ENCODE measurements around the gene RNF212.
A peak's percentile ranks its signal among the peaks of the same experiment; 100 is the strongest.
"Not testable (repeated sequence)": the region's sequence is repeated elsewhere in the genome, so short reads cannot be mapped to it uniquely, and the experiment has no call there.

RNF212 gene

GRCh38 chr4:1055721-1056590 lies 57.4 kb downstream of the RNF212 start:
- Histone ChIP-seq H3K27ac (no peak overlapping the region), H3K9me3 (ENCODE audit: low read depth, low read length) (no peaks in the 10 kb centered on the region), H3K9ac (ENCODE audit: insufficient read length) (no peak overlapping the region), H3K36me3 (ENCODE audit: insufficient read depth, low read length) (no peaks in the 10 kb centered on the region), H3K4me3 (no peak overlapping the region)
- no peak for DNase-seq (ENCODE audit: low read depth, low spot score)
- no peak for TF ChIP-seq FOXP2 (optimal IDR thresholded peaks at IDR 0.05; ENCODE audit: control extremely low read depth, extremely low read length, insufficient read depth)
- no peak for TF ChIP-seq POLR2AphosphoS5 (IDR thresholded peaks at IDR 0.05; ENCODE audit: borderline replicate concordance, low read depth, low read length)
- no peak for TF ChIP-seq EZH2 (IDR thresholded peaks at IDR 0.05)

- H3K27ac ChIP-seq; H3K36me3 ChIP-seq (ENCODE audit: insufficient read depth, low read length); H3K4me3 ChIP-seq; DNase-seq (ENCODE audit: low read depth, low spot score); H3K9ac ChIP-seq (ENCODE audit: insufficient read length); H3K9me3 ChIP-seq (ENCODE audit: low read depth, low read length): not testable (repeated sequence)
Observed at GRCh38 chr4:1055243-1055701, 58.1 kb downstream of the RNF212 start.

GRCh38 chr4:1054696-1055242 lies 58.6 kb downstream of the RNF212 start:
- H3K27ac ChIP-seq; DNase-seq (ENCODE audit: low read depth, low spot score); H3K36me3 ChIP-seq (ENCODE audit: insufficient read depth, low read length); H3K9me3 ChIP-seq (ENCODE audit: low read depth, low read length); H3K4me3 ChIP-seq; H3K9ac ChIP-seq (ENCODE audit: insufficient read length): not testable (repeated sequence)

DNA sequence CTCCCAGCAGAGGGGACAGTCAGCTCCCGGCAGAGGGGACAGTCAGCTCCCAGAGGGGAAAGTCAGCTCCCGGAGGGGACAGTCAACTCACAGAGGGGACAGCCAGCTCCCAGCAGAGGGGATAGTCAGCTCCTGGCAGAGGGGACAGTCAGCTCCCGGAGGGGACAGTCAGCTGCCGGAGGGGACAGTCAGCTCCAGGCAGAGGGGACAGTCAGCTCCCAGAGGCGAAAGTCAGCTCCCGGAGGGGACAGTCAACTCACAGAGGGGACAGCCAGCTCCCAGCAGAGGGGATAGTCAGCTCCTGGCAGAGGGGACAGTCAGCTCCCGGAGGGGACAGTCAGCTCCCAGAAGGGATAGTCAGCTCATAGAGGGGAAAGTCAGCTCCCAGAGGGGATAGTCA lies 59.5 kb downstream of the RNF212 start:
- H3K27ac ChIP-seq; H3K9ac ChIP-seq (ENCODE audit: insufficient read length); H3K36me3 ChIP-seq (ENCODE audit: insufficient read depth, low read length); H3K4me3 ChIP-seq; H3K9me3 ChIP-seq (ENCODE audit: low read depth, low read length); DNase-seq (ENCODE audit: low read depth, low spot score): not testable (repeated sequence)

GRCh38 chr4:1053080-1053661 lies 60.2 kb downstream of the RNF212 start:
- peak overlapping the region; percentile 51; the same call in 1 of the 2 replicates for H3K4me3 ChIP-seq
- H3K9ac ChIP-seq (ENCODE audit: insufficient read length) = no peak overlapping the region
- H3K27ac ChIP-seq = no peak overlapping the region
- no peak for DNase-seq (ENCODE audit: low read depth, low spot score)
- no peaks in the 10 kb centered on the region for H3K36me3 ChIP-seq (ENCODE audit: insufficient read depth, low read length)
- TF ChIP-seq POLR2AphosphoS5 (IDR thresholded peaks at IDR 0.05; ENCODE audit: borderline replicate concordance, low read depth, low read length) (no peak), EZH2 (IDR thresholded peaks at IDR 0.05) (no peak), FOXP2 (optimal IDR thresholded peaks at IDR 0.05; ENCODE audit: control extremely low read depth, extremely low read length, insufficient read depth) (no peak)
- H3K9me3 ChIP-seq (ENCODE audit: low read depth, low read length) = no peaks in the 10 kb centered on the region

DNA sequence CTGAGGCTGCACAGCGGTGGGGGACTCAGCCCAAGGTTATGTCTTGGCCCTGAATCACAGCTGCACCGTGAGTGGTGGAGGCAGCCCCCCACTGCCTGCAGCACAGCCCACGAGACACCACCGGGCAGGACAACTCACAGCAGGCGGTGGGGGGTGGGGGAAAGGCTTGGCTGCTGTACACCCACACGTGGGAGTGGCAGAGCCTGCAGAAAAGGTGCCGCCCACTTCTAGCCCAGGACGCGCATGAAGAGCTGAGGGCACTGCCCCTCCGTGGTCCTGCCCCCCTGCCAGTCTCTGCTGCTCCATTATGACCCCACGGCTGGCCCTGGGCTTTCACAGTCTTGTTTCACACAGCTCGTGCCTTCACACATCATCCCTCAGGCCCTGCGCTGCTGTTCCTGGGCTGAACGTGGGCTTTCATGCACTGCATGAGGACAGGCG lies 61.1 kb downstream of the RNF212 start:
- Histone ChIP-seq H3K9ac (ENCODE audit: insufficient read length) (no peak overlapping the region), H3K4me3 (no peak overlapping the region), H3K27ac (no peak overlapping the region), H3K9me3 (ENCODE audit: low read depth, low read length) (no peaks in the 10 kb centered on the region), H3K36me3 (ENCODE audit: insufficient read depth, low read length) (no peaks in the 10 kb centered on the region)
- DNase-seq (ENCODE audit: low read depth, low spot score) = no peak
- TF ChIP-seq FOXP2 (optimal IDR thresholded peaks at IDR 0.05; ENCODE audit: control extremely low read depth, extremely low read length, insufficient read depth) (no peak), POLR2AphosphoS5 (IDR thresholded peaks at IDR 0.05; ENCODE audit: borderline replicate concordance, low read depth, low read length) (no peak), EZH2 (IDR thresholded peaks at IDR 0.05) (no peak)

DNA sequence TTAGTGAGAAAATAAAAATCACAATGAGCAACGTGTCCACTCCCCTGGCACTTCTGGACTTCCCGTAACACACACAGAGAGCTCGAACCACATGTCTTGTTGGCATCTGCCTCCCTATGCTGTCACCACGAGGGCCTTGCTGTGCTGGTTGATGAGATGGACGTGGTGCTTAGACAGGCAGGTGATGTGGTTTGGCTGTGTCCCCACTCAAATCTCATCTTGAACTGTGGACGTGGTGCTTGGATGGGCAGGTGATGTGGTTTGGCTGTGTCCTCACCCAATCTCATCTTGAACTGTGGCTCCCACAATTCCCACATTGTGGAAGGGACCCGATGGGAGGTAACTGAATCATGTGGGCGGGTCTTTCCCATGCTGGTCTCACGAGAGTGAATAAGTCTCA lies 61.9 kb downstream of the RNF212 start:
- Histone ChIP-seq H3K4me3 (no peak overlapping the region), H3K27ac (no peak overlapping the region), H3K9ac (ENCODE audit: insufficient read length) (no peak overlapping the region), H3K9me3 (ENCODE audit: low read depth, low read length) (no peaks in the 10 kb centered on the region), H3K36me3 (ENCODE audit: insufficient read depth, low read length) (no peaks in the 10 kb centered on the region)
- TF ChIP-seq POLR2AphosphoS5 (IDR thresholded peaks at IDR 0.05; ENCODE audit: borderline replicate concordance, low read depth, low read length) (no peak), FOXP2 (optimal IDR thresholded peaks at IDR 0.05; ENCODE audit: control extremely low read depth, extremely low read length, insufficient read depth) (no peak), EZH2 (IDR thresholded peaks at IDR 0.05) (no peak)
- no peak for DNase-seq (ENCODE audit: low read depth, low spot score)

GRCh38 chr4:1050486-1051213 lies 62.7 kb downstream of the RNF212 start:
- Histone ChIP-seq H3K36me3 (ENCODE audit: insufficient read depth, low read length) (no peaks in the 10 kb centered on the region), H3K4me3 (no peak overlapping the region), H3K9me3 (ENCODE audit: low read depth, low read length) (no peaks in the 10 kb centered on the region), H3K27ac (no peak overlapping the region), H3K9ac (ENCODE audit: insufficient read length) (no peak overlapping the region)
- DNase-seq (ENCODE audit: low read depth, low spot score) = no peak
- TF ChIP-seq POLR2AphosphoS5 (IDR thresholded peaks at IDR 0.05; ENCODE audit: borderline replicate concordance, low read depth, low read length) = no peak

Measured in SK-N-MC (cell line).